ENCODE measurements around the gene DIPK1A.

DNA sequence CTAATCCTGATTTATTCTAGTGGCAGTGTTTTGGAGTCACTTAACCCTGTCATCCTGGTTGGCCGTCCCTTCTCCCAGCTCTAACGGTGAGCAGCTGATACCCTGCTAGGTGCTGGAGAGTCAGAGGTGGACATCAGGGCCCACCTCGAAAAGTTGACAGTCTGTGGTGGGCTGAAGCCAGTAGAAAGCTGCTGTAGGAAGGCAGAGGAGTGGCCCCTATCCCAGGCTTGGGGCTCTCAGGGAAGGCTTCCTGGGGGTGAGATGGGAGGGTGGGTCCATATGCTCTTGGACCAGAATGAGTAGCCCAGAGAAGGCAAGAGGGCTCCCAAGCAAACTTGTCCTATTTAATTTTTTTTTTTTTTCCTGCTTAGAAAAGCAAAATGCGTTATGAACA lies 129.9 kb downstream of the DIPK1A start:
- TF ChIP-seq, protein P1, sequence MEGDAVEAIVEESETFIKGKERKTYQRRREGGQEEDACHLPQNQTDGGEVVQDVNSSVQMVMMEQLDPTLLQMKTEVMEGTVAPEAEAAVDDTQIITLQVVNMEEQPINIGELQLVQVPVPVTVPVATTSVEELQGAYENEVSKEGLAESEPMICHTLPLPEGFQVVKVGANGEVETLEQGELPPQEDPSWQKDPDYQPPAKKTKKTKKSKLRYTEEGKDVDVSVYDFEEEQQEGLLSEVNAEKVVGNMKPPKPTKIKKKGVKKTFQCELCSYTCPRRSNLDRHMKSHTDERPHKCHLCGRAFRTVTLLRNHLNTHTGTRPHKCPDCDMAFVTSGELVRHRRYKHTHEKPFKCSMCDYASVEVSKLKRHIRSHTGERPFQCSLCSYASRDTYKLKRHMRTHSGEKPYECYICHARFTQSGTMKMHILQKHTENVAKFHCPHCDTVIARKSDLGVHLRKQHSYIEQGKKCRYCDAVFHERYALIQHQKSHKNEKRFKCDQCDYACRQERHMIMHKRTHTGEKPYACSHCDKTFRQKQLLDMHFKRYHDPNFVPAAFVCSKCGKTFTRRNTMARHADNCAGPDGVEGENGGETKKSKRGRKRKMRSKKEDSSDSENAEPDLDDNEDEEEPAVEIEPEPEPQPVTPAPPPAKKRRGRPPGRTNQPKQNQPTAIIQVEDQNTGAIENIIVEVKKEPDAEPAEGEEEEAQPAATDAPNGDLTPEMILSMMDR (IDR thresholded peaks at IDR 0.05) = no peak
- TF ChIP-seq POLR2A (IDR thresholded peaks at IDR 0.05) = no peak
